Peyer's patch (tissue), 4 donors: Measurements from ENCODE around the gene CERS4.

Experiments
- POLR2A ChIP-seq, 2 donors: fragments of 450-650 bp; IDR thresholded peaks; one replicate each; pipeline ENCODE4 v1.5.1; 2017; ENCODE audit warnings: antibody characterized with exemption in 2 of 2, mild to moderate bottlenecking in 2 of 2, moderate library complexity in 2 of 2
- TF ChIP-seq, protein P1 (sequence below), 6 experiments: fragments of 450-650 bp in 4 of 6; fragments of 200-600 bp in 2 of 6; sonication (generic) in 1 of 6; IDR thresholded peaks; one replicate each; pipeline ENCODE4 v1.5.1; 2017 to 2019; ENCODE audit warnings: antibody characterized with exemption in 6 of 6, mild to moderate bottlenecking in 3 of 6, moderate library complexity in 1 of 6

- TF ChIP-seq, protein P1, sequence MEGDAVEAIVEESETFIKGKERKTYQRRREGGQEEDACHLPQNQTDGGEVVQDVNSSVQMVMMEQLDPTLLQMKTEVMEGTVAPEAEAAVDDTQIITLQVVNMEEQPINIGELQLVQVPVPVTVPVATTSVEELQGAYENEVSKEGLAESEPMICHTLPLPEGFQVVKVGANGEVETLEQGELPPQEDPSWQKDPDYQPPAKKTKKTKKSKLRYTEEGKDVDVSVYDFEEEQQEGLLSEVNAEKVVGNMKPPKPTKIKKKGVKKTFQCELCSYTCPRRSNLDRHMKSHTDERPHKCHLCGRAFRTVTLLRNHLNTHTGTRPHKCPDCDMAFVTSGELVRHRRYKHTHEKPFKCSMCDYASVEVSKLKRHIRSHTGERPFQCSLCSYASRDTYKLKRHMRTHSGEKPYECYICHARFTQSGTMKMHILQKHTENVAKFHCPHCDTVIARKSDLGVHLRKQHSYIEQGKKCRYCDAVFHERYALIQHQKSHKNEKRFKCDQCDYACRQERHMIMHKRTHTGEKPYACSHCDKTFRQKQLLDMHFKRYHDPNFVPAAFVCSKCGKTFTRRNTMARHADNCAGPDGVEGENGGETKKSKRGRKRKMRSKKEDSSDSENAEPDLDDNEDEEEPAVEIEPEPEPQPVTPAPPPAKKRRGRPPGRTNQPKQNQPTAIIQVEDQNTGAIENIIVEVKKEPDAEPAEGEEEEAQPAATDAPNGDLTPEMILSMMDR (IDR thresholded peaks at IDR 0.05): no peak
- TF ChIP-seq POLR2A (IDR thresholded peaks at IDR 0.05): no peak
These were observed 34.5 kb upstream of the CERS4 start for GRCh38 chr19:8174706-8175105.
